NCI-H345 (cell line): ENCODE results near the gene HDAC11.
"Not testable (repeated sequence)": the region's sequence is repeated elsewhere in the genome, so short reads cannot be mapped to it uniquely, and the experiment has no call there.

Source experiments
- DNase-seq: peaks from one replicate; lab custom pipeline; 2025; lab: John Stamatoyannopoulos, UW

HDAC11 gene

GRCh38 chr3:13507570-13508339 lies 27.6 kb downstream of the HDAC11 start:
- no peak for DNase-seq

GRCh38 chr3:13508496-13508895 lies 28.4 kb downstream of the HDAC11 start:
- DNase-seq = no peak

GRCh38 chr3:13509059-13509815 lies 29.1 kb downstream of the HDAC11 start:
- DNase-seq = no peak

GRCh38 chr3:13509816-13510192 lies 29.7 kb downstream of the HDAC11 start:
- DNase-seq = no peak

GRCh38 chr3:13512451-13512850 lies 32.3 kb downstream of the HDAC11 start:
- DNase-seq = no peak

GRCh38 chr3:13513051-13513912 lies 33.2 kb downstream of the HDAC11 start:
- DNase-seq = no peak

GRCh38 chr3:13513913-13514517 lies 33.9 kb downstream of the HDAC11 start:
- DNase-seq = no peak

- DNase-seq = no peak
Observed at GRCh38 chr3:13514639-13515435, 34.7 kb downstream of the HDAC11 start.

- DNase-seq = no peak
Observed at GRCh38 chr3:13515786-13516759, 36.0 kb downstream of the HDAC11 start.

- no peak for DNase-seq
Observed at GRCh38 chr3:13516760-13517135, 36.6 kb downstream of the HDAC11 start.

- no peak for DNase-seq
Observed at GRCh38 chr3:13517253-13517977, 37.3 kb downstream of the HDAC11 start.

GRCh38 chr3:13518516-13518953 lies 38.4 kb downstream of the HDAC11 start:
- DNase-seq = no peak

GRCh38 chr3:13519006-13519791 lies 39.1 kb downstream of the HDAC11 start:
- no peak for DNase-seq

- DNase-seq = no peak
Observed at GRCh38 chr3:13520326-13520880, 40.3 kb downstream of the HDAC11 start.

GRCh38 chr3:13521309-13521708 lies 41.2 kb downstream of the HDAC11 start:
- no peak for DNase-seq

GRCh38 chr3:13521749-13522148 lies 41.6 kb downstream of the HDAC11 start:
- DNase-seq = not testable (repeated sequence)

GRCh38 chr3:13522236-13522635 lies 42.1 kb downstream of the HDAC11 start:
- no peak for DNase-seq

- DNase-seq = no peak
Observed at GRCh38 chr3:13524979-13525669, 45.0 kb downstream of the HDAC11 start.
